HCT116 (cell line): Measurements from ENCODE around the gene GLI3. TPM values are rescaled to one million over a fixed set of nuclear protein-coding genes. Genes with fewer than 3 reads are reported as not detected.

Experiments
- ATAC-seq: fragments of 200-7000 bp; cut with Tn5 transposase; 2 replicates; pipeline ENCODE4 v1.9.1; 2020; ENCODE audit warnings: mild to moderate bottlenecking, moderate library complexity
- BruUV-seq: library from RNA; stranded (reverse); fragments of 400-500 nt; replicated peaks from 2 replicates; lab custom pipeline; 2021; lab: Mats Ljungman, UMichigan
- CTCF ChIA-PET: fragments of 300-600 bp; sonication (Branson Sonifier 250); formaldehyde crosslinking; loops from one replicate; lab custom pipeline; 2021; ENCODE audit warnings: antibody characterized with exemption; lab: Charles Lee
- POLR2A ChIA-PET: fragments of 300-600, 350-600 bp; sonication (Branson Sonifier 250); formaldehyde crosslinking; loops from one replicate; lab custom pipeline; 2021; ENCODE audit warnings: antibody characterized with exemption; lab: Charles Lee
- RAD21 ChIA-PET, 2 experiments: fragments of 300-600 bp; sonication (Branson Sonifier 250); formaldehyde crosslinking; loops; one replicate each; lab custom pipeline; 2023; ENCODE audit warnings: low total read pairs in 2 of 2; ENCODE audit not compliant: uncharacterized antibody in 2 of 2, unreplicated experiment in 2 of 2, low non-redundant PET in 1 of 2; lab: Charles Lee
- DNase-seq: peaks from one replicate; pipeline ENCODE4 v3.0.0-alpha.2; 2010; ENCODE audit warnings: low read depth, low spot score
- H2AFZ ChIP-seq: fragments of 200-600 bp; shearing (Covaris generic), sonication (generic); 2 replicates; pipeline ENCODE4 v1.6.1; 2017; ENCODE audit warnings: low read depth, mixed run types, mixed read lengths, antibody characterized with exemption, low read length; ENCODE audit not compliant: poor library complexity, severe bottlenecking
- H3K27ac ChIP-seq: 2 replicates; pipeline ENCODE4 v1.5.1; 2012; ENCODE audit warnings: low read depth, low read length
- H3K27me3 ChIP-seq: fragments of 200-600 bp; sonication (generic); 2 replicates; pipeline ENCODE4 v1.6.1; 2016; ENCODE audit warnings: mixed run types, low read length, mixed read lengths; ENCODE audit not compliant: insufficient read depth
- H3K36me3 ChIP-seq, 2 experiments: fragments of 200-500 bp in 1 of 2; fragments of 200-600 bp in 1 of 2; sonication (Bioruptor generic) in 1 of 2; sonication (generic) in 1 of 2; 2 replicates each; pipeline versions ENCODE4 v1.5.1 to v1.6.1; 2014 to 2016; ENCODE audit warnings: low read length in 2 of 2, inconsistent platforms in 1 of 2, mixed read lengths in 1 of 2, mixed run types in 1 of 2; ENCODE audit not compliant: insufficient read depth in 2 of 2, control insufficient read depth in 1 of 2
- H3K4me1 ChIP-seq, 2 experiments: fragments of 200-600 bp in 1 of 2; sonication (generic) in 1 of 2; 2 replicates each; pipeline versions ENCODE4 v1.5.1 to v1.6.1; 2012 to 2017; ENCODE audit warnings: low read length in 2 of 2, inconsistent platforms in 1 of 2, mild to moderate bottlenecking in 1 of 2, mixed read lengths in 1 of 2, mixed run types in 1 of 2, moderate library complexity in 1 of 2; ENCODE audit not compliant: insufficient read depth in 2 of 2, control insufficient read depth in 1 of 2
- H3K4me2 ChIP-seq: fragments of 200-600 bp; sonication (generic); 2 replicates; pipeline ENCODE4 v1.6.1; 2017; ENCODE audit warnings: mixed run types, low read length, mixed read lengths
- H3K4me3 ChIP-seq, 2 experiments: fragments of 200-600 bp in 1 of 2; sonication (generic) in 1 of 2; replicated peaks in 1 of 2; 2 replicates each; pipeline ENCODE4 v1.5.1; 2011 to 2016; ENCODE audit warnings: low read length in 2 of 2, control low read depth in 1 of 2, low read depth in 1 of 2, mild to moderate bottlenecking in 1 of 2, mixed read lengths in 1 of 2, mixed run types in 1 of 2
- H3K79me2 ChIP-seq: fragments of 200-600 bp; sonication (generic); 2 replicates; pipeline ENCODE4 v1.6.1; 2017; ENCODE audit warnings: mild to moderate bottlenecking, mixed run types, low read length, moderate library complexity, mixed read lengths; ENCODE audit not compliant: insufficient read depth
- H3K9ac ChIP-seq: fragments of 200-600 bp; sonication (generic); 2 replicates; pipeline ENCODE4 v1.6.1; 2016; ENCODE audit warnings: low read length, mixed read lengths
- H3K9me2 ChIP-seq: fragments of 200-600 bp; sonication (generic), shearing (Covaris generic); 2 replicates; pipeline ENCODE4 v1.6.1; 2017; ENCODE audit warnings: mixed run types, mild to moderate bottlenecking, moderate library complexity; ENCODE audit not compliant: insufficient read depth
- H3K9me3 ChIP-seq, 2 experiments: fragments of 200-500 bp in 1 of 2; fragments of 200-600 bp in 1 of 2; sonication (Bioruptor generic) in 1 of 2; sonication (generic) in 1 of 2; 2 replicates each; pipeline ENCODE4 v1.6.1; 2014 to 2017; ENCODE audit warnings: low read length in 2 of 2, mixed read lengths in 2 of 2, inconsistent platforms in 1 of 2, low read depth in 1 of 2, mild to moderate bottlenecking in 1 of 2, mixed run types in 1 of 2, moderate library complexity in 1 of 2; ENCODE audit not compliant: control insufficient read depth in 1 of 2, insufficient read depth in 1 of 2
- H4K20me1 ChIP-seq: fragments of 200-600 bp; sonication (generic), shearing (Covaris generic); 2 replicates; pipeline ENCODE4 v1.6.1; 2017; ENCODE audit warnings: mixed run types, mild to moderate bottlenecking, moderate library complexity; ENCODE audit not compliant: insufficient read depth
- CEBPB ChIP-seq: IDR thresholded peaks from 2 replicates; pipeline ENCODE4 v1.6.1; 2012; ENCODE audit warnings: low read depth
- EGR1 ChIP-seq: IDR thresholded peaks from 2 replicates; pipeline ENCODE4 v1.6.1; 2012; ENCODE audit warnings: low read depth
- ELF1 ChIP-seq: IDR thresholded peaks from 2 replicates; pipeline ENCODE4 v1.6.1; 2012; ENCODE audit warnings: low read depth, borderline replicate concordance
- EZH2phosphoT487 ChIP-seq: fragments of 200-600 bp; IDR thresholded peaks from 2 replicates; pipeline ENCODE4 v1.6.1; 2018; ENCODE audit warnings: antibody characterized with exemption, borderline replicate concordance
- POLR2A ChIP-seq: IDR thresholded peaks from 2 replicates; pipeline ENCODE4 v1.7.0; 2011; ENCODE audit warnings: borderline replicate concordance; ENCODE audit not compliant: insufficient read depth, insufficient read length; ENCODE audit errors: extremely low read depth
- POLR2AphosphoS5 ChIP-seq: IDR thresholded peaks from 2 replicates; pipeline ENCODE4 v1.6.1; 2011; ENCODE audit warnings: mild to moderate bottlenecking, low read depth, low read length, moderate library complexity
- SIN3A ChIP-seq: IDR thresholded peaks from 2 replicates; pipeline ENCODE4 v1.6.1; 2012; ENCODE audit warnings: low read depth
- SP1 ChIP-seq: IDR thresholded peaks from 2 replicates; pipeline ENCODE4 v1.6.1; 2012; ENCODE audit warnings: low read depth
- SRF ChIP-seq: IDR thresholded peaks from 2 replicates; pipeline ENCODE4 v1.6.1; 2012; ENCODE audit warnings: low read depth
- TCF7L2 ChIP-seq: IDR thresholded peaks from 2 replicates; pipeline ENCODE4 v1.7.0; 2011; ENCODE audit warnings: borderline replicate concordance, inconsistent platforms; ENCODE audit not compliant: insufficient read depth, insufficient read length; ENCODE audit errors: extremely low read depth
- YY1 ChIP-seq: IDR thresholded peaks from 2 replicates; pipeline ENCODE4 v1.6.1; 2011; ENCODE audit warnings: low read length, low read depth, moderate library complexity, mild to moderate bottlenecking; ENCODE audit not compliant: insufficient replicate concordance; ENCODE audit errors: extremely low read depth
- ZFX ChIP-seq: fragments of 450-650 bp; IDR thresholded peaks from 2 replicates; pipeline ENCODE4 v1.6.1; 2017
- ZNF274 ChIP-seq: fragments of 200-500 bp; sonication (Bioruptor generic); IDR thresholded peaks from 2 replicates; pipeline ENCODE4 v1.6.1; 2014; ENCODE audit warnings: mild to moderate bottlenecking, low read depth, low read length, inconsistent platforms
- intact Hi-C: fragments of 100-400 bp; cut with micrococcal nuclease; formaldehyde crosslinking; loops from 2 replicates; pipeline ENCODE4 v1.10.0; 2022
- total RNA-seq: library from RNA; stranded (reverse); gene quantifications from one replicate; pipeline ENCODE4 v1.2.1, GENCODE V29; 2021; ENCODE audit not compliant: unreplicated experiment
- TF ChIP-seq, protein P1 (sequence below), 3 experiments: fragments of 200-600 bp in 1 of 3; sonication (generic) in 1 of 3; IDR thresholded peaks in 2 of 3; conservative IDR thresholded peaks in 1 of 3; 2 replicates each; pipeline ENCODE4 v1.5.1; 2012 to 2017; ENCODE audit warnings: low read depth in 2 of 3, low read length in 2 of 3, antibody characterized with exemption in 1 of 3, borderline replicate concordance in 1 of 3, control low read depth in 1 of 3, mild to moderate bottlenecking in 1 of 3, mixed read lengths in 1 of 3, mixed run types in 1 of 3, moderate library complexity in 1 of 3; ENCODE audit not compliant: insufficient read depth in 1 of 3
- TF ChIP-seq, protein P2 (sequence below): IDR thresholded peaks from 2 replicates; pipeline ENCODE4 v1.6.1; 2012; ENCODE audit warnings: low read depth
- TF ChIP-seq, protein P3 (sequence below): IDR thresholded peaks from 2 replicates; pipeline ENCODE4 v1.6.1; 2012
- TF ChIP-seq, protein P4 (sequence below): IDR thresholded peaks from 2 replicates; pipeline ENCODE4 v1.6.1; 2011; ENCODE audit warnings: mild to moderate bottlenecking, low read length, moderate library complexity; ENCODE audit not compliant: insufficient replicate concordance; ENCODE audit errors: extremely low read depth

The GLI3 gene
- total RNA-seq, 1 experiment from 2014 or later, result 0.07 TPM

DNA sequence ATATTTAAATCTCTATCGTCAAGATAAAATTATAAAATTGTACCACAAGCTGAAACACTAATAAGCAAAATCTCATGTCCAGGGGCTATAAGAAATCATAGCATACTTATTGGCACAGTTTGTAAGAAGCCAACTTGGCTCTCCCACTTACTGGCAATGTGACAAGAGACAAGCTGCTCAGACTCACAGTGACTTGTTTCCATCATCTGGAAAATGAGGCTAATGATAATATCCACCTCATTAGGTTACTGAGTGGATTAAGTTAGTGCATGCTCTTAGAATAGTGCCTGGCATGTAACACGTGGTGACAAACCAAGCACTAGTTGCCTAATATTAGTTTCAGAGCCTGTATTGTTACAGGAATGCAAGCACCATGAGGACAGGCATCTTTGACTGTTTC is 234.4 kb downstream of the GLI3 start:
- Histone ChIP-seq H3K4me2 (no peak overlapping the region), H3K27me3 (peaks cover 4% of the 10 kb centered on the region), H2AFZ (no peak overlapping the region), H3K9me3 (no peaks in the 10 kb centered on the region; a peak in 1 of 4 replicates), H3K36me3 (no peaks in the 10 kb centered on the region), H3K9ac (no peak overlapping the region), H3K79me2 (no peaks in the 10 kb centered on the region), H4K20me1 (no peaks in the 10 kb centered on the region), H3K27ac (no peak overlapping the region), H3K4me3 (no peak overlapping the region), H3K4me1 (no peaks in the 10 kb centered on the region), H3K9me2 (no peaks in the 10 kb centered on the region)
- TF ChIP-seq, protein P1, sequence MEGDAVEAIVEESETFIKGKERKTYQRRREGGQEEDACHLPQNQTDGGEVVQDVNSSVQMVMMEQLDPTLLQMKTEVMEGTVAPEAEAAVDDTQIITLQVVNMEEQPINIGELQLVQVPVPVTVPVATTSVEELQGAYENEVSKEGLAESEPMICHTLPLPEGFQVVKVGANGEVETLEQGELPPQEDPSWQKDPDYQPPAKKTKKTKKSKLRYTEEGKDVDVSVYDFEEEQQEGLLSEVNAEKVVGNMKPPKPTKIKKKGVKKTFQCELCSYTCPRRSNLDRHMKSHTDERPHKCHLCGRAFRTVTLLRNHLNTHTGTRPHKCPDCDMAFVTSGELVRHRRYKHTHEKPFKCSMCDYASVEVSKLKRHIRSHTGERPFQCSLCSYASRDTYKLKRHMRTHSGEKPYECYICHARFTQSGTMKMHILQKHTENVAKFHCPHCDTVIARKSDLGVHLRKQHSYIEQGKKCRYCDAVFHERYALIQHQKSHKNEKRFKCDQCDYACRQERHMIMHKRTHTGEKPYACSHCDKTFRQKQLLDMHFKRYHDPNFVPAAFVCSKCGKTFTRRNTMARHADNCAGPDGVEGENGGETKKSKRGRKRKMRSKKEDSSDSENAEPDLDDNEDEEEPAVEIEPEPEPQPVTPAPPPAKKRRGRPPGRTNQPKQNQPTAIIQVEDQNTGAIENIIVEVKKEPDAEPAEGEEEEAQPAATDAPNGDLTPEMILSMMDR (IDR thresholded peaks at IDR 0.05 in 2 of 3, conservative IDR thresholded peaks at IDR 0.05 in 1 of 3; ENCODE audit: borderline replicate concordance in 1 of 3, insufficient read depth in 1 of 3, low read depth in 2 of 3, low read length in 2 of 3), result no peak
- TF ChIP-seq YY1 (no peak), EGR1 (no peak), SP1 (no peak), SRF (no peak), ELF1 (no peak), SIN3A (no peak), ZNF274 (no peak), CEBPB (no peak), EZH2phosphoT487 (no peak), POLR2A (no peak), ZFX (no peak), POLR2AphosphoS5 (no peak), TCF7L2 (no peak)
- TF ChIP-seq, protein P2, sequence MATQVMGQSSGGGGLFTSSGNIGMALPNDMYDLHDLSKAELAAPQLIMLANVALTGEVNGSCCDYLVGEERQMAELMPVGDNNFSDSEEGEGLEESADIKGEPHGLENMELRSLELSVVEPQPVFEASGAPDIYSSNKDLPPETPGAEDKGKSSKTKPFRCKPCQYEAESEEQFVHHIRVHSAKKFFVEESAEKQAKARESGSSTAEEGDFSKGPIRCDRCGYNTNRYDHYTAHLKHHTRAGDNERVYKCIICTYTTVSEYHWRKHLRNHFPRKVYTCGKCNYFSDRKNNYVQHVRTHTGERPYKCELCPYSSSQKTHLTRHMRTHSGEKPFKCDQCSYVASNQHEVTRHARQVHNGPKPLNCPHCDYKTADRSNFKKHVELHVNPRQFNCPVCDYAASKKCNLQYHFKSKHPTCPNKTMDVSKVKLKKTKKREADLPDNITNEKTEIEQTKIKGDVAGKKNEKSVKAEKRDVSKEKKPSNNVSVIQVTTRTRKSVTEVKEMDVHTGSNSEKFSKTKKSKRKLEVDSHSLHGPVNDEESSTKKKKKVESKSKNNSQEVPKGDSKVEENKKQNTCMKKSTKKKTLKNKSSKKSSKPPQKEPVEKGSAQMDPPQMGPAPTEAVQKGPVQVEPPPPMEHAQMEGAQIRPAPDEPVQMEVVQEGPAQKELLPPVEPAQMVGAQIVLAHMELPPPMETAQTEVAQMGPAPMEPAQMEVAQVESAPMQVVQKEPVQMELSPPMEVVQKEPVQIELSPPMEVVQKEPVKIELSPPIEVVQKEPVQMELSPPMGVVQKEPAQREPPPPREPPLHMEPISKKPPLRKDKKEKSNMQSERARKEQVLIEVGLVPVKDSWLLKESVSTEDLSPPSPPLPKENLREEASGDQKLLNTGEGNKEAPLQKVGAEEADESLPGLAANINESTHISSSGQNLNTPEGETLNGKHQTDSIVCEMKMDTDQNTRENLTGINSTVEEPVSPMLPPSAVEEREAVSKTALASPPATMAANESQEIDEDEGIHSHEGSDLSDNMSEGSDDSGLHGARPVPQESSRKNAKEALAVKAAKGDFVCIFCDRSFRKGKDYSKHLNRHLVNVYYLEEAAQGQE, result no peak
- TF ChIP-seq, protein P3, sequence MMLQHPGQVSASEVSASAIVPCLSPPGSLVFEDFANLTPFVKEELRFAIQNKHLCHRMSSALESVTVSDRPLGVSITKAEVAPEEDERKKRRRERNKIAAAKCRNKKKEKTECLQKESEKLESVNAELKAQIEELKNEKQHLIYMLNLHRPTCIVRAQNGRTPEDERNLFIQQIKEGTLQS, result no peak
- TF ChIP-seq, protein P4, sequence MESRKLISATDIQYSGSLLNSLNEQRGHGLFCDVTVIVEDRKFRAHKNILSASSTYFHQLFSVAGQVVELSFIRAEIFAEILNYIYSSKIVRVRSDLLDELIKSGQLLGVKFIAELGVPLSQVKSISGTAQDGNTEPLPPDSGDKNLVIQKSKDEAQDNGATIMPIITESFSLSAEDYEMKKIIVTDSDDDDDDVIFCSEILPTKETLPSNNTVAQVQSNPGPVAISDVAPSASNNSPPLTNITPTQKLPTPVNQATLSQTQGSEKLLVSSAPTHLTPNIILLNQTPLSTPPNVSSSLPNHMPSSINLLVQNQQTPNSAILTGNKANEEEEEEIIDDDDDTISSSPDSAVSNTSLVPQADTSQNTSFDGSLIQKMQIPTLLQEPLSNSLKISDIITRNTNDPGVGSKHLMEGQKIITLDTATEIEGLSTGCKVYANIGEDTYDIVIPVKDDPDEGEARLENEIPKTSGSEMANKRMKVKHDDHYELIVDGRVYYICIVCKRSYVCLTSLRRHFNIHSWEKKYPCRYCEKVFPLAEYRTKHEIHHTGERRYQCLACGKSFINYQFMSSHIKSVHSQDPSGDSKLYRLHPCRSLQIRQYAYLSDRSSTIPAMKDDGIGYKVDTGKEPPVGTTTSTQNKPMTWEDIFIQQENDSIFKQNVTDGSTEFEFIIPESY, result no peak
- no peak for DNase-seq
- no peak for ATAC-seq
- ChIA-PET RAD21 (no interaction called here), POLR2A (no interaction called here), CTCF (no interaction called here)
- BruUV-seq, result no TSS peak
- intact Hi-C loops, result no loop called here
